Liver (tissue), 9 donors: ENCODE results near the gene BCAS4. TPM values are rescaled to one million over a fixed set of nuclear protein-coding genes. Genes with fewer than 3 reads are reported as not detected.

Experiments used
- DNase-seq: peaks from one replicate; pipeline ENCODE4 v3.0.0-alpha.2; 2017; ENCODE audit warnings: low spot score
- H3K27ac ChIP-seq, 2 donors: one replicate each; pipeline ENCODE4 v1.7.0; 2013; ENCODE audit warnings: inconsistent platforms in 2 of 2, low read length in 2 of 2, control low read depth in 1 of 2, low read depth in 1 of 2, mild to moderate bottlenecking in 1 of 2
- H3K27me3 ChIP-seq, 4 donors: one replicate each; pipeline versions ENCODE4 v1.6.1 to v1.7.0; 2013; ENCODE audit warnings: low read length in 3 of 4, inconsistent platforms in 1 of 4, mild to moderate bottlenecking in 1 of 4, moderate library complexity in 1 of 4; ENCODE audit not compliant: control insufficient read depth in 4 of 4, insufficient read depth in 4 of 4
- H3K36me3 ChIP-seq, 4 donors: one replicate each; pipeline versions ENCODE4 v1.6.1 to v1.7.0; 2013; ENCODE audit warnings: low read length in 3 of 4, mild to moderate bottlenecking in 3 of 4, low read depth in 1 of 4, moderate library complexity in 1 of 4; ENCODE audit not compliant: control insufficient read depth in 4 of 4, insufficient read depth in 3 of 4
- H3K4me1 ChIP-seq, 4 donors: one replicate each; pipeline versions ENCODE4 v1.6.1 to v1.7.0; 2013; ENCODE audit warnings: low read length in 3 of 4, mild to moderate bottlenecking in 3 of 4, moderate library complexity in 1 of 4; ENCODE audit not compliant: control insufficient read depth in 4 of 4, insufficient read depth in 4 of 4
- H3K4me3 ChIP-seq, 3 donors: one replicate each; pipeline versions ENCODE4 v1.6.1 to v1.7.0; 2013; ENCODE audit warnings: low read length in 3 of 3, control low read depth in 1 of 3, low read depth in 1 of 3, mild to moderate bottlenecking in 1 of 3
- H3K9ac ChIP-seq, 2 donors: one replicate each; pipeline ENCODE4 v1.7.0; 2013; ENCODE audit warnings: low read length in 2 of 2, mild to moderate bottlenecking in 2 of 2, moderate library complexity in 2 of 2, control low read depth in 1 of 2, low read depth in 1 of 2
- H3K9me3 ChIP-seq, 4 donors: one replicate each; pipeline versions ENCODE4 v1.6.1 to v1.7.0; 2013; ENCODE audit warnings: low read length in 3 of 4; ENCODE audit not compliant: control insufficient read depth in 4 of 4
- CTCF ChIP-seq: fragments of 150-350 bp; IDR thresholded peaks from 2 replicates; pipeline ENCODE4 v1.5.1; 2017; ENCODE audit warnings: improper control_type of control experiment, low read depth, low read length; ENCODE audit not compliant: missing input control
- EGR1 ChIP-seq, 2 donors: IDR thresholded peaks; 2 replicates each; pipeline ENCODE4 v1.6.1; 2016 to 2018; ENCODE audit warnings: antibody characterized with exemption in 2 of 2, low read depth in 2 of 2
- FOXA1 ChIP-seq: IDR thresholded peaks from 2 replicates; pipeline ENCODE4 v1.6.1; 2016; ENCODE audit warnings: antibody characterized with exemption
- FOXA2 ChIP-seq: IDR thresholded peaks from 2 replicates; pipeline ENCODE4 v1.6.1; 2016; ENCODE audit warnings: antibody characterized with exemption
- GABPA ChIP-seq, 2 donors: IDR thresholded peaks in 1 of 2; conservative IDR thresholded peaks in 1 of 2; 2 replicates each; pipeline ENCODE4 v1.6.1; 2016; ENCODE audit warnings: antibody characterized with exemption in 2 of 2, mild to moderate bottlenecking in 1 of 2, moderate library complexity in 1 of 2
- HNF4A ChIP-seq, 2 donors: conservative IDR thresholded peaks; 2 replicates each; pipeline ENCODE4 v1.6.1; 2016; ENCODE audit warnings: antibody characterized with exemption in 2 of 2, mild to moderate bottlenecking in 2 of 2
- HNF4G ChIP-seq: IDR thresholded peaks from 2 replicates; pipeline ENCODE4 v1.6.1; 2016; ENCODE audit warnings: antibody characterized with exemption
- JUND ChIP-seq, 2 donors: IDR thresholded peaks; 2 replicates each; pipeline ENCODE4 v1.6.1; 2016; ENCODE audit warnings: antibody characterized with exemption in 2 of 2
- MAX ChIP-seq: IDR thresholded peaks from 2 replicates; pipeline ENCODE4 v1.6.1; 2016; ENCODE audit warnings: antibody characterized with exemption
- NR2F2 ChIP-seq: IDR thresholded peaks from 2 replicates; pipeline ENCODE4 v1.6.1; 2016; ENCODE audit warnings: antibody characterized with exemption
- RAD21 ChIP-seq, 2 donors: IDR thresholded peaks; 2 replicates each; pipeline ENCODE4 v1.6.1; 2016; ENCODE audit warnings: antibody characterized with exemption in 2 of 2, mild to moderate bottlenecking in 2 of 2
- RXRA ChIP-seq, 2 donors: IDR thresholded peaks; 2 replicates each; pipeline ENCODE4 v1.6.1; 2017 to 2018; ENCODE audit warnings: antibody characterized with exemption in 2 of 2, mild to moderate bottlenecking in 1 of 2
- SP1 ChIP-seq: IDR thresholded peaks from 2 replicates; pipeline ENCODE4 v1.6.1; 2018; ENCODE audit warnings: antibody characterized with exemption, mild to moderate bottlenecking
- TAF1 ChIP-seq: conservative IDR thresholded peaks from 2 replicates; pipeline ENCODE4 v1.6.1; 2016; ENCODE audit warnings: antibody characterized with exemption, mild to moderate bottlenecking
- YY1 ChIP-seq: IDR thresholded peaks from 2 replicates; pipeline ENCODE4 v1.6.1; 2016; ENCODE audit warnings: antibody characterized with exemption, mild to moderate bottlenecking
- WGBS: extraction: QIAGEN DNeasy Blood & Tissue Kit; methylation state at CpG from one replicate; pipeline ENCODE4 v1.1.7; 2013; 5-methylcytosine and 5-hydroxymethylcytosine counted together
- polyA plus RNA-seq, 2 donors: library from polyadenylated mRNA; stranded (reverse) in 1 of 2; unstranded in 1 of 2; fragments of 200-250 nt in 1 of 2; fragments of >200 nt in 1 of 2; fragmentation: Nextera tagmentation in 1 of 2; extraction: Ambion mirVana in 1 of 2; gene quantifications; one replicate each; pipeline versions ENCODE4 v1.2.1 to v1.2.3, GENCODE V29; 2013 to 2015
- total RNA-seq, 2 donors: library from RNA; depleted of rRNA; stranded (reverse); fragments of >200 nt; gene quantifications; one replicate each; pipeline ENCODE4 v1.2.3, GENCODE V29; 2014
- TF ChIP-seq, protein P1 (sequence below): IDR thresholded peaks from 2 replicates; pipeline ENCODE4 v1.6.1; 2016; ENCODE audit warnings: antibody characterized with exemption
- TF ChIP-seq, protein P2 (sequence below): IDR thresholded peaks from 2 replicates; pipeline ENCODE4 v1.6.1; 2016; ENCODE audit warnings: antibody characterized with exemption
- TF ChIP-seq, protein P3 (sequence below): IDR thresholded peaks from 2 replicates; pipeline ENCODE4 v1.6.1; 2016; ENCODE audit warnings: antibody characterized with exemption, mild to moderate bottlenecking
- donor health status: healthy.
- donor health status: healthy.
- donor health status: healthy.
- donor health status: healthy.
- donor health status: healthy.

The BCAS4 gene
- total and polyA plus RNA-seq, 4 donors, result 0.25 to 0.50 (median 0.47) TPM

DNA sequence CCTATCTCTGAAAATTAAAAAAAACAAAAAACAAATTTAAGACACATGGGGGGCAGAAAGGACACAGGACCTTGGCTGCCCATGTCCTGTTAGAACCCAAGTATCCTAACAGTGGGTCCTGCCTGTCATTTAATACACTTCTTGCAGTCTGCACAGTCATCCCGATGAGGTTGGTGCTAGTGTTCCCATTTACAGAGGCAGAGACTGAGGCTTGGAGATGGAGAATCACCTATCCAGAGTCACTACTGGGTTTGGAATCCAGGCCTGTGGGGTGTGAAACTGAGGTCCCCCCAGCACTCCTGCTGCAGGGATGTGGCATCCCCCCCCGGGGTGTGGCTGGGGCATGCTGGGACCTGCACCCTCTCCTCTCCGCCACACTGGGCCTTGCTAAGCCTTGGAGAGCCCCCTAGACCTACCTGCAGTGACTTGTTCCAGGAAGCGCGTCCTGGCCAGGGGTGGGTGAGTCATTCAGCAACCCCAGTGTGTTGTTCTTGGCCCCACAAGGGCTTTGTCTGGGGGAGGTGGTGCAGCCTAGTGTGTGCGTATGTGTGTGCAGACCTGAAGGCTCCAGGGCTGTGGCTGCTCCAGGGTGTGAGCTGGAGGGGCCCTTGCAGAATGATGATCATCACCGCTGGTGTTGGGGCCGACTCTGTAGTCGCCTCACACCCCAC is 49.7 kb downstream of the BCAS4 start:
- no peak for DNase-seq
- H3K36me3 ChIP-seq, result no peaks in the 10 kb centered on the region
- 89% methylated on average over 9 of the region's 9 CpGs for WGBS

More for the DNA sequence above, 49.7 kb downstream of the BCAS4 start:
- Histone ChIP-seq H3K4me1 (peaks cover 7 to 15% (median 11%) of the 10 kb centered on the region in 4 donors), H3K4me3 (no peak overlapping the region), H3K27me3 (no peaks in the 10 kb centered on the region), H3K9ac (no peak overlapping the region), H3K27ac (no peak overlapping the region), H3K9me3 (no peaks in the 10 kb centered on the region)
- TF ChIP-seq YY1 (no peak), RXRA (IDR thresholded peaks at IDR 0.05) (no peak), HNF4A (conservative IDR thresholded peaks at IDR 0.05) (no peak), FOXA1 (no peak), NR2F2 (no peak), EGR1 (IDR thresholded peaks at IDR 0.05; ENCODE audit: low read depth in 2 of 2) (no peak), TAF1 (no peak), FOXA2 (no peak), CTCF (no peak), SP1 (no peak), GABPA (IDR thresholded peaks at IDR 0.05 in 1 of 2, conservative IDR thresholded peaks at IDR 0.05 in 1 of 2) (no peak), HNF4G (no peak), MAX (no peak), RAD21 (IDR thresholded peaks at IDR 0.05) (no peak), JUND (IDR thresholded peaks at IDR 0.05) (no peak)
- TF ChIP-seq, protein P1, sequence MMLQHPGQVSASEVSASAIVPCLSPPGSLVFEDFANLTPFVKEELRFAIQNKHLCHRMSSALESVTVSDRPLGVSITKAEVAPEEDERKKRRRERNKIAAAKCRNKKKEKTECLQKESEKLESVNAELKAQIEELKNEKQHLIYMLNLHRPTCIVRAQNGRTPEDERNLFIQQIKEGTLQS, result no peak
- TF ChIP-seq, protein P2, sequence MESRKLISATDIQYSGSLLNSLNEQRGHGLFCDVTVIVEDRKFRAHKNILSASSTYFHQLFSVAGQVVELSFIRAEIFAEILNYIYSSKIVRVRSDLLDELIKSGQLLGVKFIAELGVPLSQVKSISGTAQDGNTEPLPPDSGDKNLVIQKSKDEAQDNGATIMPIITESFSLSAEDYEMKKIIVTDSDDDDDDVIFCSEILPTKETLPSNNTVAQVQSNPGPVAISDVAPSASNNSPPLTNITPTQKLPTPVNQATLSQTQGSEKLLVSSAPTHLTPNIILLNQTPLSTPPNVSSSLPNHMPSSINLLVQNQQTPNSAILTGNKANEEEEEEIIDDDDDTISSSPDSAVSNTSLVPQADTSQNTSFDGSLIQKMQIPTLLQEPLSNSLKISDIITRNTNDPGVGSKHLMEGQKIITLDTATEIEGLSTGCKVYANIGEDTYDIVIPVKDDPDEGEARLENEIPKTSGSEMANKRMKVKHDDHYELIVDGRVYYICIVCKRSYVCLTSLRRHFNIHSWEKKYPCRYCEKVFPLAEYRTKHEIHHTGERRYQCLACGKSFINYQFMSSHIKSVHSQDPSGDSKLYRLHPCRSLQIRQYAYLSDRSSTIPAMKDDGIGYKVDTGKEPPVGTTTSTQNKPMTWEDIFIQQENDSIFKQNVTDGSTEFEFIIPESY, result no peak
- TF ChIP-seq, protein P3, sequence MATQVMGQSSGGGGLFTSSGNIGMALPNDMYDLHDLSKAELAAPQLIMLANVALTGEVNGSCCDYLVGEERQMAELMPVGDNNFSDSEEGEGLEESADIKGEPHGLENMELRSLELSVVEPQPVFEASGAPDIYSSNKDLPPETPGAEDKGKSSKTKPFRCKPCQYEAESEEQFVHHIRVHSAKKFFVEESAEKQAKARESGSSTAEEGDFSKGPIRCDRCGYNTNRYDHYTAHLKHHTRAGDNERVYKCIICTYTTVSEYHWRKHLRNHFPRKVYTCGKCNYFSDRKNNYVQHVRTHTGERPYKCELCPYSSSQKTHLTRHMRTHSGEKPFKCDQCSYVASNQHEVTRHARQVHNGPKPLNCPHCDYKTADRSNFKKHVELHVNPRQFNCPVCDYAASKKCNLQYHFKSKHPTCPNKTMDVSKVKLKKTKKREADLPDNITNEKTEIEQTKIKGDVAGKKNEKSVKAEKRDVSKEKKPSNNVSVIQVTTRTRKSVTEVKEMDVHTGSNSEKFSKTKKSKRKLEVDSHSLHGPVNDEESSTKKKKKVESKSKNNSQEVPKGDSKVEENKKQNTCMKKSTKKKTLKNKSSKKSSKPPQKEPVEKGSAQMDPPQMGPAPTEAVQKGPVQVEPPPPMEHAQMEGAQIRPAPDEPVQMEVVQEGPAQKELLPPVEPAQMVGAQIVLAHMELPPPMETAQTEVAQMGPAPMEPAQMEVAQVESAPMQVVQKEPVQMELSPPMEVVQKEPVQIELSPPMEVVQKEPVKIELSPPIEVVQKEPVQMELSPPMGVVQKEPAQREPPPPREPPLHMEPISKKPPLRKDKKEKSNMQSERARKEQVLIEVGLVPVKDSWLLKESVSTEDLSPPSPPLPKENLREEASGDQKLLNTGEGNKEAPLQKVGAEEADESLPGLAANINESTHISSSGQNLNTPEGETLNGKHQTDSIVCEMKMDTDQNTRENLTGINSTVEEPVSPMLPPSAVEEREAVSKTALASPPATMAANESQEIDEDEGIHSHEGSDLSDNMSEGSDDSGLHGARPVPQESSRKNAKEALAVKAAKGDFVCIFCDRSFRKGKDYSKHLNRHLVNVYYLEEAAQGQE, result no peak
